Esophagus muscularis mucosa (tissue), 4 donors: Measurements from ENCODE around the gene BMP6. TPM values are rescaled to one million over a fixed set of nuclear protein-coding genes. Genes with fewer than 3 reads are reported as not detected.

Experiments
- DNase-seq: peaks from one replicate; pipeline ENCODE4 v3.0.0-alpha.2; 2017; ENCODE audit errors: extremely low spot score
- H3K27ac ChIP-seq, 4 donors: fragments of 200-600 bp; sonication (generic); replicated peaks in 1 of 4; 1 replicate in 3 of 4; 2 replicates in 1 of 4; pipeline ENCODE4 v1.5.1; 2016 to 2019; ENCODE audit warnings: mild to moderate bottlenecking in 1 of 4
- H3K27me3 ChIP-seq, 4 donors: fragments of 200-600 bp; sonication (generic); one replicate each; pipeline versions ENCODE4 v1.5.1 to v1.6.0; 2016 to 2019
- H3K36me3 ChIP-seq, 4 donors: fragments of 200-600 bp; sonication (generic); one replicate each; pipeline ENCODE4 v1.5.1; 2016 to 2019
- H3K4me1 ChIP-seq, 4 donors: fragments of 200-600 bp; sonication (generic); one replicate each; pipeline ENCODE4 v1.5.1; 2016 to 2019
- H3K4me3 ChIP-seq, 4 donors: fragments of 200-600 bp; sonication (generic); 1 replicate in 2 of 4; 2 replicates in 2 of 4; pipeline ENCODE4 v1.5.1; 2016 to 2019; ENCODE audit warnings: mild to moderate bottlenecking in 4 of 4, moderate library complexity in 1 of 4
- H3K9me3 ChIP-seq, 4 donors: fragments of 200-600 bp; sonication (generic); 1 replicate in 3 of 4; 2 replicates in 1 of 4; pipeline ENCODE4 v1.5.1; 2016 to 2019
- CTCF ChIP-seq, 3 experiments: fragments of 200-600 bp in 2 of 3; fragments of 450-650 bp in 1 of 3; sonication (generic) in 2 of 3; IDR thresholded peaks; one replicate each; pipeline ENCODE4 v1.5.1; 2017 to 2019; ENCODE audit warnings: antibody characterized with exemption in 3 of 3, mild to moderate bottlenecking in 2 of 3, moderate library complexity in 1 of 3
- EP300 ChIP-seq: sonication (generic); formaldehyde crosslinking; IDR thresholded peaks from one replicate; pipeline ENCODE4 v1.6.1; 2017; ENCODE audit warnings: antibody characterized with exemption
- POLR2A ChIP-seq: fragments of 450-650 bp; IDR thresholded peaks from one replicate; pipeline ENCODE4 v1.6.1; 2017; ENCODE audit warnings: antibody characterized with exemption, moderate library complexity, mild to moderate bottlenecking, low read depth
- POLR2AphosphoS5 ChIP-seq, 2 donors: sonication (generic); formaldehyde crosslinking; IDR thresholded peaks; one replicate each; pipeline ENCODE4 v1.6.1; 2017; ENCODE audit warnings: antibody characterized with exemption in 2 of 2
- WGBS: methylation state at CpG from one replicate; pipeline ENCODE4 v1.1.5; 2018; 5-methylcytosine and 5-hydroxymethylcytosine counted together
- intact Hi-C: fragments of 100-400 bp; cut with DNase I; formaldehyde crosslinking; loops from one replicate; pipeline ENCODE4 v1.15.1; 2023
- total RNA-seq, 4 donors: library from RNA; depleted of rRNA; stranded (reverse); fragments of >200 nt; gene quantifications; one replicate each; pipeline versions ENCODE4 v1.1.0 to v1.2.1, GENCODE V29; 2016

BMP6 gene
- total RNA-seq, 4 donors from 2014 or later, result 5.1 to 10.0 (median 6.9) TPM

GRCh38 chr6:7819431-7820015 lies 93.6 kb downstream of the BMP6 start:
- no peak for TF ChIP-seq CTCF (IDR thresholded peaks at IDR 0.05)
- TF ChIP-seq POLR2AphosphoS5 (IDR thresholded peaks at IDR 0.05), result no peak
- no peak for TF ChIP-seq EP300
- no peak for TF ChIP-seq POLR2A

GRCh38 chr6:7820288-7820835 lies 94.5 kb downstream of the BMP6 start:
- no peaks in the 10 kb centered on the region for H3K4me1 ChIP-seq
- H3K27me3 ChIP-seq, result no peaks in the 10 kb centered on the region
- intact Hi-C loops, result no loop called here
- no peak for DNase-seq
- 71% methylated on average over 8 of the region's 9 CpGs for WGBS
- H3K36me3 ChIP-seq, result no peaks in the 10 kb centered on the region
- TF ChIP-seq EP300, result no peak
- TF ChIP-seq POLR2A, result no peak
- TF ChIP-seq POLR2AphosphoS5 (IDR thresholded peaks at IDR 0.05), result no peak
- TF ChIP-seq CTCF (IDR thresholded peaks at IDR 0.05), result no peak
- H3K27ac ChIP-seq, result no peak overlapping the region
- no peaks in the 10 kb centered on the region for H3K9me3 ChIP-seq
- H3K4me3 ChIP-seq, result no peak overlapping the region

More at GRCh38 chr6:7819431-7820015, 93.6 kb downstream of the BMP6 start:
- Histone ChIP-seq H3K9me3 (no peaks in the 10 kb centered on the region), H3K36me3 (no peaks in the 10 kb centered on the region), H3K27ac (no peak overlapping the region), H3K4me1 (no peaks in the 10 kb centered on the region), H3K4me3 (no peak overlapping the region), H3K27me3 (no peaks in the 10 kb centered on the region)
- DNase-seq, result no peak
- WGBS, result 60% methylated on average over 3 of the region's 3 CpGs
- intact Hi-C loops, result no loop called here

- Histone ChIP-seq H3K9me3 (no peaks in the 10 kb centered on the region), H3K4me1 (no peaks in the 10 kb centered on the region), H3K27ac (no peak overlapping the region), H3K4me3 (no peak overlapping the region), H3K36me3 (no peaks in the 10 kb centered on the region), H3K27me3 (no peaks in the 10 kb centered on the region)
- 96% methylated on average over 5 of the region's 5 CpGs for WGBS
- DNase-seq, result no peak
- intact Hi-C loops, result no loop called here
- no peak for TF ChIP-seq EP300
- no peak for TF ChIP-seq POLR2AphosphoS5 (IDR thresholded peaks at IDR 0.05)
- TF ChIP-seq CTCF (IDR thresholded peaks at IDR 0.05), result no peak
- TF ChIP-seq POLR2A, result no peak
Measured at GRCh38 chr6:7821426-7821825, 95.5 kb downstream of the BMP6 start.

- DNase-seq, result no peak
- 96% methylated on average over 3 of the region's 3 CpGs for WGBS
- Histone ChIP-seq H3K4me1 (peaks cover 0 to 7% (median 0%) of the 10 kb centered on the region in 4 donors), H3K27ac (no peak overlapping the region), H3K36me3 (no peaks in the 10 kb centered on the region), H3K9me3 (no peaks in the 10 kb centered on the region), H3K27me3 (no peaks in the 10 kb centered on the region), H3K4me3 (no peak overlapping the region)
- intact Hi-C loops, result no loop called here
- TF ChIP-seq CTCF (IDR thresholded peaks at IDR 0.05) (no peak), POLR2AphosphoS5 (IDR thresholded peaks at IDR 0.05) (no peak), POLR2A (no peak), EP300 (no peak)
Measured at GRCh38 chr6:7823552-7823951, 97.7 kb downstream of the BMP6 start.

GRCh38 chr6:7825986-7826385 lies 100.1 kb downstream of the BMP6 start:
- intact Hi-C loops, result no loop called here
- Histone ChIP-seq H3K36me3 (no peaks in the 10 kb centered on the region), H3K27me3 (no peaks in the 10 kb centered on the region), H3K4me1 (peaks cover 0 to 7% (median 0%) of the 10 kb centered on the region in 4 donors), H3K27ac (no peak overlapping the region), H3K4me3 (no peak overlapping the region), H3K9me3 (no peaks in the 10 kb centered on the region)
- WGBS, result 91% methylated on average over 5 of the region's 5 CpGs
- DNase-seq, result no peak
- TF ChIP-seq EP300, result no peak
- no peak for TF ChIP-seq CTCF (IDR thresholded peaks at IDR 0.05)
- TF ChIP-seq POLR2A, result no peak
- TF ChIP-seq POLR2AphosphoS5 (IDR thresholded peaks at IDR 0.05), result no peak
